Measurements from ENCODE around the gene HMGN1.

GRCh38 chr21:39375446-39375845 lies 26.6 kb upstream of the HMGN1 start:
- TF ChIP-seq CTCF (IDR thresholded peaks at IDR 0.05) (no peak), EP300 (IDR thresholded peaks at IDR 0.05) (no peak)
